Esophagus muscularis mucosa (tissue), 4 donors: ENCODE measurements around the gene MSANTD1. TPM values are rescaled to one million over a fixed set of nuclear protein-coding genes. Genes with fewer than 3 reads are reported as not detected.

Experiments used
- DNase-seq: peaks from one replicate; pipeline ENCODE4 v3.0.0-alpha.2; 2017; ENCODE audit errors: extremely low spot score
- H3K27ac ChIP-seq, 4 donors: fragments of 200-600 bp; sonication (generic); replicated peaks in 1 of 4; 1 replicate in 3 of 4; 2 replicates in 1 of 4; pipeline ENCODE4 v1.5.1; 2016 to 2019; ENCODE audit warnings: mild to moderate bottlenecking in 1 of 4
- H3K27me3 ChIP-seq, 4 donors: fragments of 200-600 bp; sonication (generic); one replicate each; pipeline versions ENCODE4 v1.5.1 to v1.6.0; 2016 to 2019
- H3K36me3 ChIP-seq, 4 donors: fragments of 200-600 bp; sonication (generic); one replicate each; pipeline ENCODE4 v1.5.1; 2016 to 2019
- H3K4me1 ChIP-seq, 4 donors: fragments of 200-600 bp; sonication (generic); one replicate each; pipeline ENCODE4 v1.5.1; 2016 to 2019
- H3K4me3 ChIP-seq, 4 donors: fragments of 200-600 bp; sonication (generic); 1 replicate in 2 of 4; 2 replicates in 2 of 4; pipeline ENCODE4 v1.5.1; 2016 to 2019; ENCODE audit warnings: mild to moderate bottlenecking in 4 of 4, moderate library complexity in 1 of 4
- H3K9me3 ChIP-seq, 4 donors: fragments of 200-600 bp; sonication (generic); 1 replicate in 3 of 4; 2 replicates in 1 of 4; pipeline ENCODE4 v1.5.1; 2016 to 2019
- EP300 ChIP-seq: sonication (generic); formaldehyde crosslinking; IDR thresholded peaks from one replicate; pipeline ENCODE4 v1.6.1; 2017; ENCODE audit warnings: antibody characterized with exemption
- POLR2A ChIP-seq: fragments of 450-650 bp; IDR thresholded peaks from one replicate; pipeline ENCODE4 v1.6.1; 2017; ENCODE audit warnings: antibody characterized with exemption, moderate library complexity, mild to moderate bottlenecking, low read depth
- POLR2AphosphoS5 ChIP-seq, 2 donors: sonication (generic); formaldehyde crosslinking; IDR thresholded peaks; one replicate each; pipeline ENCODE4 v1.6.1; 2017; ENCODE audit warnings: antibody characterized with exemption in 2 of 2
- WGBS: methylation state at CpG from one replicate; pipeline ENCODE4 v1.1.5; 2018; 5-methylcytosine and 5-hydroxymethylcytosine counted together
- intact Hi-C: fragments of 100-400 bp; cut with DNase I; formaldehyde crosslinking; loops from one replicate; pipeline ENCODE4 v1.15.1; 2023
- total RNA-seq, 4 donors: library from RNA; depleted of rRNA; stranded (reverse); fragments of >200 nt; gene quantifications; one replicate each; pipeline versions ENCODE4 v1.1.0 to v1.2.1, GENCODE V29; 2016
- TF ChIP-seq, protein P1 (sequence below), 3 experiments: fragments of 200-600 bp in 2 of 3; fragments of 450-650 bp in 1 of 3; sonication (generic) in 2 of 3; IDR thresholded peaks; one replicate each; pipeline ENCODE4 v1.5.1; 2017 to 2019; ENCODE audit warnings: antibody characterized with exemption in 3 of 3, mild to moderate bottlenecking in 2 of 3, moderate library complexity in 1 of 3

The MSANTD1 gene
- total RNA-seq, 4 donors from 2014 or later: 0.06 to 0.83 (median 0.40) TPM

DNA sequence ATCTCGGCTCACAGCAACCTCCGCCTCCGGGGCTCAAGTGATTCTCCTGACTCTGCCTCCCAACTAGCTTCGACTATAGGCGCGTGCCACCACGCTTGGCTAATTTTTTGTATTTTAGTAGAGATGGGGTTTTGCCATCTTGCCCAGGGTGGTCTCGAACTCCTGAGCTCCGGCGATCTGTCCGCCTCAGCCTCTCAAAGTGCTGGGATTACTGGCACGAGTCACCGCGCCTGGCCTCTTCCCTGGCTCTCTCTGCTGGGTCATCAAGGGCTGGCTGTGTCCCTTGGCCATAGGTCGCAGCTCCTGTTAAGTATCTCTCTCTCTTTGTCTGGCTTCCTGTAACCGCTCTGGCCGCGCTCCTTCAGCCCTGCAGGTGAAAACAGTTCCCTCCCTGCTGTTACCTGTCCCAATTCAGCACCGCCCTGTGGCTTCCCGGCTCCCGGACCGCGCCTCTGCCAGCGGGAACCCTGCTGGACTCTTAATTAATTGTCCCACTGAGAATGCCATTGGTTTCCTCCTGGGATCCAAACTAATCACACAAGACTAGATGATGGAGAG, 42.5 kb downstream of the MSANTD1 start:
- 51% methylated on average over 18 of the region's 24 CpGs for WGBS
- no peak for TF ChIP-seq POLR2A
- no peak for TF ChIP-seq POLR2AphosphoS5 (IDR thresholded peaks at IDR 0.05)
- TF ChIP-seq EP300: no peak
- TF ChIP-seq, protein P1, sequence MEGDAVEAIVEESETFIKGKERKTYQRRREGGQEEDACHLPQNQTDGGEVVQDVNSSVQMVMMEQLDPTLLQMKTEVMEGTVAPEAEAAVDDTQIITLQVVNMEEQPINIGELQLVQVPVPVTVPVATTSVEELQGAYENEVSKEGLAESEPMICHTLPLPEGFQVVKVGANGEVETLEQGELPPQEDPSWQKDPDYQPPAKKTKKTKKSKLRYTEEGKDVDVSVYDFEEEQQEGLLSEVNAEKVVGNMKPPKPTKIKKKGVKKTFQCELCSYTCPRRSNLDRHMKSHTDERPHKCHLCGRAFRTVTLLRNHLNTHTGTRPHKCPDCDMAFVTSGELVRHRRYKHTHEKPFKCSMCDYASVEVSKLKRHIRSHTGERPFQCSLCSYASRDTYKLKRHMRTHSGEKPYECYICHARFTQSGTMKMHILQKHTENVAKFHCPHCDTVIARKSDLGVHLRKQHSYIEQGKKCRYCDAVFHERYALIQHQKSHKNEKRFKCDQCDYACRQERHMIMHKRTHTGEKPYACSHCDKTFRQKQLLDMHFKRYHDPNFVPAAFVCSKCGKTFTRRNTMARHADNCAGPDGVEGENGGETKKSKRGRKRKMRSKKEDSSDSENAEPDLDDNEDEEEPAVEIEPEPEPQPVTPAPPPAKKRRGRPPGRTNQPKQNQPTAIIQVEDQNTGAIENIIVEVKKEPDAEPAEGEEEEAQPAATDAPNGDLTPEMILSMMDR (IDR thresholded peaks at IDR 0.05): no peak
- Histone ChIP-seq H3K4me3 (peak overlapping the region; percentile 73 to 92 (median 81)), H3K27ac (peak overlapping the region; percentile 92 to 99 (median 98)), H3K36me3 (no peaks in the 10 kb centered on the region), H3K9me3 (no peaks in the 10 kb centered on the region), H3K27me3 (peaks cover 0 to 9% (median 2%) of the 10 kb centered on the region in 4 donors), H3K4me1 (peaks cover 31 to 59% (median 55%) of the 10 kb centered on the region in 4 donors)
- DNase-seq: no peak
- intact Hi-C loops: loop anchor here (5.0 kb wide), 1 partner anchor 89 kb away; no protein-coding TSS in a partner anchor

DNA sequence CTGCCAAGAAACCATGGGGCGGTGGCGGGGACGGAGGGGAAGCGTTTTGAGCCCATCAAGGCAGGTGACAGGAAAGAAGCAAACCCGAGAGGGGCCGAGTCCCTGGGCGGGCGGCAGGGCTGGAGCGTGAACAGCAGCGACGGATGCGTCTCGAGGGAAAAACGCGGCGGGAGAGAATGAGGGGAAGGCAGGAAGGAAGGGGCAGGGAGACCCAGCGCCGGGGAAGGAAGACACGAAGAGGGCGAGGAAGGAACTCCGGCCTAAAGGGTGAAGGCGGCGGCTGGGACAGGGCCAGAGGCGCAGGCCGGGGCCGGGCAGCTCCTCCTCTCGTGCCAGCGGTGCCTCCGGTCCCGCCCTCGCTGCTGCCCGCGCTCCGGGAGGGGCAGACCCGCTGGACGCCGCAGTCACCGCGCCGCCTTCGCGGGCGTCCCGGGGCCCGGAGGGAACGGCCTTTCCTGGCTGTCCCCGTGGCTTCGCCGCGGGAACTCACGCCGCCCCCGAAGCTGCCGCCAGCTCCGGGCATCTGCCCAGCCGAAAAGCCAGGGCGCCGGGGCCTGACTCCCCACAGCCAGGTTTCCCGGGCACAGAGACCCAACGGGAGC, 43.1 kb downstream of the MSANTD1 start:
- DNase-seq: no peak
- peaks cover 0 to 3% (median 0%) of the 10 kb centered on the region in 4 donors for H3K27me3 ChIP-seq
- H3K4me1 ChIP-seq: peaks cover 31 to 53% (median 49%) of the 10 kb centered on the region in 4 donors
- H3K27ac ChIP-seq: peak overlapping the region; percentile 92 to 99 (median 98)
- H3K36me3 ChIP-seq: no peaks in the 10 kb centered on the region
- TF ChIP-seq, protein P1 (IDR thresholded peaks at IDR 0.05): no peak
- TF ChIP-seq POLR2A: no peak
- no peak for TF ChIP-seq EP300
- TF ChIP-seq POLR2AphosphoS5 (IDR thresholded peaks at IDR 0.05): no peak
- WGBS: 2% methylated on average over 30 of the region's 60 CpGs
- intact Hi-C loops: loop anchor here (5.0 kb wide), 1 partner anchor 90 kb away; no protein-coding TSS in a partner anchor
- H3K4me3 ChIP-seq: peak overlapping the region; percentile 73 to 92 (median 81)
- H3K9me3 ChIP-seq: no peaks in the 10 kb centered on the region

DNA sequence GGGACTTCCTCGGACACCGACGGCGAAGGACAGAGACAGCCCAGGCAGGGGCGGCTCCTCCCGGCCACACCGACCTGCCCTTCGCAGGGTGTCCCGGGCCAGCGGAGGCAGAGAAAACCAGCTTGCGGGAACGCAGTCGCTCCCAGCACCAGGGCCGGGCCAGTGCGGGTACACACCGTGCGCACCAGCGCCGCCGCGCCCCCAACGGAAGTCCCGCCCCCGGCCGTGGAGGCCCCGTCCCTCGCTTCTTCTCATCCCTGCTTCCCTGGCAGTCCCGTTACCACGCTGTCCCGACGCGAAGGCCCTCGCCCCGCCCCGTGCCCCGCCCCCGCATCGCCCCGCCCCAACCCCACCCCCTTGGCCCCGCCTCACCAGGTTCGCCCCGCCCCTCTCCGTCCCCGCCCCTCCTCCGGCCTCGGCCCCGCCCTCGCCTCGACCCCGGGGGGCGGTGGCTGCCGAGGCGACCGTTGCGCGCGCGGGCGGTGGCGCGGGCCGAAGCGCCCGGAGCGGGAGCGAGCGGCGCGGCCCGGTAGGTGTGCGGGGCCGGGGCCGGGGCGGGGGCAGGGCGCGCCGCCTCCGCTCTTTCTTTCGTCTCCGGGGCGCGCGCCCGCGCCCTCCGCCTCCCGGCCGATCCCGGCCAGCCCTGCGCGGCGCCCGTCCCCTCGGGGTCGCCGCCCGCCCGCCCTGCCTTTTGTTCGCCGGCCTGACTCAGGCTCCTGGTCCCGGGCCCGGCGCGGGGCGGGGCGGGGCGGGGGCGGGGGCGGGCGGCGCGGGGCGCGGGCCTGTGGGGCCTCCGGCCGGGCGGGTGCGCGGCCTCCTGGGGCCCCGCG, 43.8 kb downstream of the MSANTD1 start, which contains the start of gene RGS12:
RGS12 (plus strand) TSS at position 451 of the 830 bp plus-strand sequence. CDS start 23,150 bp downstream, outside the sequence.
- Histone ChIP-seq H3K9me3 (peaks cover 0 to 7% (median 5%) of the 10 kb centered on the region in 4 donors), H3K4me1 (peaks cover 27 to 47% (median 42%) of the 10 kb centered on the region in 4 donors), H3K27me3 (no peaks in the 10 kb centered on the region), H3K36me3 (no peaks in the 10 kb centered on the region), H3K27ac (peak within 1 kb of the TSS; percentile 92 to 99 (median 98)), H3K4me3 (peak within 1 kb of the TSS; percentile 73 to 92 (median 81))
- under 1% methylated on average over 15 of the region's 121 CpGs for WGBS
- peak; percentile 92 to 97 for TF ChIP-seq POLR2AphosphoS5 (IDR thresholded peaks at IDR 0.05)
- TF ChIP-seq, protein P1 (IDR thresholded peaks at IDR 0.05): no peak
- TF ChIP-seq POLR2A: peak; percentile 90
- intact Hi-C loops: loop anchor here (5.0 kb wide), 1 partner anchor 90 kb away; no protein-coding TSS in a partner anchor
- peak; percentile 99 for DNase-seq

DNA sequence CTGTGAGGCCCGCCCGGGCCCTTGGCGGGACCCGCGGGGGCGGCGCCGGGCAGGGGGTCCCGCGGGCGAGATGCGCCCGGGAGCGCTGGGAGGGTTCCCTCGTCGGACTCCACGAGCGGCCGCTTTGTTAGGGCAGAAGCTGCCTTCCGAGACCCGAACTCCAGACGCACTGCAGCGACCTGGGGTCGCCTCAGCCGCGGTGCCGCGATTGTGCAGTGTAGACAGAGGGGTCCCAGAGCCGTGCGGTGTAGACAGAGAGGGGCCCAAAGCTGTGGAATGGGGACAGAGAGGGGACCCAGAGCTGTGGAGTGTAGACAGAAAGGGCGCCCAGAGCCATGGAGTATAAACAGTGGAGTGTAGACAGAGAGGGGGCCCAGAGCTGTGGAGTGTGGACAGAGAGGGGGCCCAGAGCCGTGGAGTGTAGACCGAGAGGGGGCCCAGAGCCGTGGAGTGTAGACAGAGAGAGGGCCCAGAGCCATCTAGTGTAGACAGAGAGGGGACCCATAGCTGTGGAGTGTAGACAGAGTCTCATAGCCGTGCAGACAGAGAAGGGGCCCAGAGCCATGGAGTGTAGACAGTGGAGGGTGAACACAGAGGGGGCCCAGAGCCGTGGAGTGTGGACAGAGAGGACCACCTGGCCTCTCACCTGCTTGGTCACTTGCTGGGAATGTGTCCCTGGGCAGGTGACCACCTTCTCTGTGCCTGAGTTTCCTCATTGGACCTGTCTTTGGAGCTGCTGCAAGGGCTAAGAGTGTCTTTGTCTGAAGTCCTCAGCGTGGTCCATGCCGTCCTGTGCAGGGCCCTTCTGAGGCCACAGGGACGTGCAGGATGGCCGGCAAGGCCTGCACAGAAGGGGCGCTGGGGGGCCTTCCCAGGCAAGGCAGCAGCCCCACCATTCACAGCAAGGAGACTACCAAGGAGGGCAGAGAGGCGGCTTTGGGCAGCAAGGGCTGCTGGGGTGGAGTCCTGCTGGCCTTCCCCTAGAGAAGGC, 44.7 kb downstream of the MSANTD1 start:
- 18% methylated on average over 36 of the region's 42 CpGs for WGBS
- TF ChIP-seq, protein P1 (IDR thresholded peaks at IDR 0.05): no peak
- TF ChIP-seq EP300 (no peak), POLR2A (no peak), POLR2AphosphoS5 (IDR thresholded peaks at IDR 0.05) (no peak)
- no peaks in the 10 kb centered on the region for H3K27me3 ChIP-seq
- no peak for DNase-seq
- peak overlapping the region; percentile 92 to 99 (median 98) for H3K27ac ChIP-seq
- H3K36me3 ChIP-seq: no peaks in the 10 kb centered on the region
- intact Hi-C loops: loop anchor here (5.0 kb wide), 1 partner anchor 91 kb away; no protein-coding TSS in a partner anchor
- peaks cover 0 to 8% (median 5%) of the 10 kb centered on the region in 4 donors for H3K9me3 ChIP-seq
- peaks cover 21 to 42% (median 34%) of the 10 kb centered on the region in 4 donors for H3K4me1 ChIP-seq
- H3K4me3 ChIP-seq: peak overlapping the region; percentile 73 to 92 (median 81)
